Measurements from ENCODE around the gene UBE3C.

The UBE3C gene

GRCh38 chr7:157204134-157204533 lies 65.4 kb downstream of the UBE3C start:
- no peak for DNase-seq (ENCODE audit: low spot score)
- ChIA-PET POLR2A (ENCODE audit: low non-redundant PET) (no interaction called here), CTCF (interaction anchor here (0.5 kb wide), 1 partner anchor 24 kb away, joined by 4 read pairs; no protein-coding TSS in a partner anchor)
- no peak for TF ChIP-seq CTCF (conservative IDR thresholded peaks at IDR 0.05; ENCODE audit: low read depth)
- H3K27ac ChIP-seq, result no peak overlapping the region

GRCh38 chr7:157205438-157205837 lies 66.7 kb downstream of the UBE3C start:
- ChIA-PET CTCF (no interaction called here), POLR2A (ENCODE audit: low non-redundant PET) (no interaction called here)
- H3K27ac ChIP-seq, result no peak overlapping the region

GRCh38 chr7:157208571-157209413 lies 70.1 kb downstream of the UBE3C start:
- no peak for TF ChIP-seq CTCF (conservative IDR thresholded peaks at IDR 0.05; ENCODE audit: low read depth)
- DNase-seq (ENCODE audit: low spot score), result no peak
- no peak overlapping the region for H3K27ac ChIP-seq
- CTCF ChIA-PET, result no interaction called here
- POLR2A ChIA-PET (ENCODE audit: low non-redundant PET), result no interaction called here

More at GRCh38 chr7:157205438-157205837, 66.7 kb downstream of the UBE3C start:
- no peak for TF ChIP-seq CTCF (conservative IDR thresholded peaks at IDR 0.05; ENCODE audit: low read depth)
- no peak for DNase-seq (ENCODE audit: low spot score)

- no peak overlapping the region for H3K27ac ChIP-seq
- ChIA-PET CTCF (no interaction called here), POLR2A (ENCODE audit: low non-redundant PET) (no interaction called here)
- no peak for TF ChIP-seq CTCF (conservative IDR thresholded peaks at IDR 0.05; ENCODE audit: low read depth)
- DNase-seq (ENCODE audit: low spot score), result no peak
These were observed 72.0 kb downstream of the UBE3C start for GRCh38 chr7:157210682-157211081.

GRCh38 chr7:157211690-157212089 lies 73.0 kb downstream of the UBE3C start:
- CTCF ChIA-PET, result no interaction called here
- no peak for DNase-seq (ENCODE audit: low spot score)
- POLR2A ChIA-PET (ENCODE audit: low non-redundant PET), result interaction anchor here (0.6 kb wide), 1 partner anchor 49 kb away, joined by 3 read pairs; no protein-coding TSS in a partner anchor
- H3K27ac ChIP-seq, result no peak overlapping the region
- no peak for TF ChIP-seq CTCF (conservative IDR thresholded peaks at IDR 0.05; ENCODE audit: low read depth)

- ChIA-PET CTCF (no interaction called here), POLR2A (ENCODE audit: low non-redundant PET) (no interaction called here)
These were observed 80.4 kb downstream of the UBE3C start for GRCh38 chr7:157219154-157219553.

More at GRCh38 chr7:157219154-157219553, 80.4 kb downstream of the UBE3C start:
- DNase-seq (ENCODE audit: low spot score), result no peak
- no peak for TF ChIP-seq CTCF (conservative IDR thresholded peaks at IDR 0.05; ENCODE audit: low read depth)
- no peak overlapping the region for H3K27ac ChIP-seq

Data from RWPE1 (cell line).